GM23248 (cell line): ENCODE measurements around the gene PGGHG. TPM values are rescaled to one million over a fixed set of nuclear protein-coding genes. Genes with fewer than 3 reads are reported as not detected.
A peak's percentile ranks its signal among the peaks of the same experiment; 100 is the strongest.

Experiments used
- DNase-seq: peaks from one replicate; pipeline ENCODE4 v3.0.0-alpha.2; 2015
- H2AFZ ChIP-seq: fragments of 200-600 bp; sonication (generic); 2 replicates; pipeline ENCODE4 v1.6.1; 2016; ENCODE audit warnings: antibody characterized with exemption
- H3F3A ChIP-seq: fragments of 200-600 bp; sonication (generic); 2 replicates; pipeline ENCODE4 v1.6.1; 2016; ENCODE audit warnings: mild to moderate bottlenecking, antibody characterized with exemption, mixed run types; ENCODE audit not compliant: insufficient read depth
- H3K27ac ChIP-seq: fragments of 200-600 bp; sonication (generic); 2 replicates; pipeline ENCODE4 v1.5.1; 2016; ENCODE audit warnings: mild to moderate bottlenecking
- H3K27me3 ChIP-seq: fragments of 200-600 bp; sonication (generic); replicated peaks from 2 replicates; pipeline ENCODE4 v1.6.1; 2016; ENCODE audit warnings: mild to moderate bottlenecking; ENCODE audit not compliant: insufficient read depth
- H3K36me3 ChIP-seq: fragments of 200-600 bp; sonication (generic); 2 replicates; pipeline ENCODE4 v1.6.1; 2016; ENCODE audit warnings: low read depth, mild to moderate bottlenecking
- H3K4me1 ChIP-seq: fragments of 200-600 bp; sonication (generic); 2 replicates; pipeline ENCODE4 v1.6.1; 2016; ENCODE audit warnings: mild to moderate bottlenecking; ENCODE audit not compliant: insufficient read depth
- H3K4me2 ChIP-seq: fragments of 200-600 bp; sonication (generic); one replicate; pipeline ENCODE4 v1.6.1; 2016; ENCODE audit warnings: mild to moderate bottlenecking; ENCODE audit not compliant: unreplicated experiment
- H3K4me3 ChIP-seq: fragments of 200-600 bp; sonication (generic); 2 replicates; pipeline ENCODE4 v1.5.1; 2016; ENCODE audit warnings: mild to moderate bottlenecking
- H3K79me2 ChIP-seq: fragments of 200-600 bp; sonication (generic); 2 replicates; pipeline ENCODE4 v1.6.1; 2016; ENCODE audit warnings: mild to moderate bottlenecking; ENCODE audit not compliant: insufficient read depth
- H3K9ac ChIP-seq: fragments of 200-600 bp; sonication (generic); 2 replicates; pipeline ENCODE4 v1.6.1; 2016; ENCODE audit warnings: mild to moderate bottlenecking
- H3K9me2 ChIP-seq: fragments of 200-600 bp; sonication (generic); 2 replicates; pipeline ENCODE4 v1.6.1; 2016; ENCODE audit warnings: mixed run types, mild to moderate bottlenecking, moderate library complexity; ENCODE audit not compliant: insufficient read depth
- H3K9me3 ChIP-seq: fragments of 200-600 bp; sonication (generic); one replicate; pipeline ENCODE4 v1.6.1; 2017; ENCODE audit warnings: low read depth
- H4K20me1 ChIP-seq: fragments of 200-600 bp; sonication (generic); 2 replicates; pipeline ENCODE4 v1.6.0; 2016; ENCODE audit not compliant: insufficient read depth
- EZH2 ChIP-seq: fragments of 200-600 bp; sonication (generic); IDR thresholded peaks from 2 replicates; pipeline ENCODE4 v1.6.1; 2018; ENCODE audit warnings: antibody characterized with exemption, mild to moderate bottlenecking; ENCODE audit not compliant: insufficient read depth, poor library complexity, severe bottlenecking
- EZH2phosphoT487 ChIP-seq: fragments of 200-600 bp; sonication (generic); IDR thresholded peaks from 2 replicates; pipeline ENCODE4 v1.6.1; 2018; ENCODE audit warnings: antibody characterized with exemption, moderate library complexity, mild to moderate bottlenecking, low read depth; ENCODE audit not compliant: insufficient read depth
- WGBS, 2 experiments: methylation state at CpG; one replicate each; pipeline ENCODE4 v1.1.6; 2015 to 2017; ENCODE audit warnings: low lambda C conversion rate in 2 of 2, low coverage in 1 of 2; ENCODE audit errors: missing lambda C conversion rate in 2 of 2; 5-methylcytosine and 5-hydroxymethylcytosine counted together
- in situ Hi-C: fragments of 300-500 bp; cut with MboI; formaldehyde crosslinking; loops from 2 replicates; pipeline ENCODE4 v1.15.0; 2020
- polyA plus RNA-seq: library from polyadenylated mRNA; unstranded; fragments of >200 nt; fragmentation: Nextera tagmentation; extraction: Ambion mirVana; gene quantifications from 2 replicates; pipeline ENCODE4 v1.2.1, GENCODE V29; 2016
- total RNA-seq: library from RNA; depleted of rRNA; stranded (reverse); fragments of >200 nt; shearing (Covaris generic); gene quantifications from 2 replicates; pipeline ENCODE4 v1.2.3, GENCODE V29; 2014; rRNA removed

PGGHG gene
- total RNA-seq = 14.2 and 23.1 TPM in 2 replicates
- 4.4 and 4.6 TPM in 2 replicates for polyA plus RNA-seq

DNA sequence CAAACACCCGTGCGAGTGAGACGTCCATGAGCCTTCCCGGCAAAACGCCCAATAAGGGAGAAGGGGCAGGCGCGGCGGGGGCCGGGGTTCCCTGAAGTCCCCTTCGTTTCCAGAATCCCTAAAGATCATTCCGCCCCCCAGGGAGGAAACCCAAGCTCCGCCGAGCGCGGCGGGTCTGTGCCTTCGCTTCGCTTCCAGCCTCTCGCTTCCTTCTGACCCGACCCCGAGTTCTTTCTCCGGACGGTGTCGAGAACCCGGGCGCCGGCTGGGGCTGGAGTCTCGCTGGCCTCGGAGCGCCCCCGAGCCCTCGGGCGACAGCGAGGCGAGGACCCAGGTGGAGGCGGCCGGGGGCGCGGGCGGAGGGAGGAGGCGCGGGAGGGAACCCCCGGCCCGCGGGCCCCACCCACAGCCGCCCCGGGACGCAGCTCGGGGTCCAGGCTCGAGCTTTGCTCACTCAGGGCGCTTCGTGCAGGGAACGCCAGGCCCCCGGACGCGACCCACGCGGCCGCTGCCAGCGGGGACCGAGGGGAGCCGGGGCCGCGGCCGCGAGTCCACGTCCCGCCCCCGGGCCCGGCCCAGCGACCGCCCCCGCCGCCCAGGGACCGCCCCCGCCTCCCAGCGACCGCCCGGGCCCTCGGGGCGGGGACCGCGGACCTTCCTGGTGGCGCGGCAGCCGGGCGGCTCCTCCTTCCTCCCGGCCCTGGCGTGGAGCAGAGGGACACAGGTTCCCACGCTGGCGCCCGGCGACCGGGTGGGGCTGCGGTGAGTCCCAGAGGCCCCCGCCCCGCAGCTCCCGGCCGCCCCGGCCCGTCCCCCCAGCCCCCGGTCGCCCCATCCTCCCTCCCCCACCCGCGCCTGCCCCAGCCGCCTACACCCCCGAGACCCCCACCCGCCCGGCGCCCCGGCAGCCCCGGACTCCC is at the start of gene PGGHG:
Gene PGGHG (plus strand): TSS at position 649 of the 920 bp plus-strand sequence. CDS start 691 bp downstream, outside the sequence.
- H3K9me2 ChIP-seq = no peaks in the 10 kb centered on the region
- peak within 1 kb of the TSS; percentile 72 for H3K4me2 ChIP-seq
- no peaks in the 10 kb centered on the region for H3F3A ChIP-seq
- peak; percentile 73 for DNase-seq
- 3% methylated on average over 30 to 51 of the region's 112 CpGs for WGBS, 2 experiments
- in situ Hi-C loops = no loop called here
- peak within 1 kb of the TSS; percentile 70 for H2AFZ ChIP-seq
- TF ChIP-seq EZH2phosphoT487 (no peak), EZH2 (no peak)
- H3K27ac ChIP-seq = no peak within 1 kb of the TSS
- H3K27me3 ChIP-seq = peaks cover 3% of the 10 kb centered on the region; the same call in 1 of the 2 replicates
- H3K4me1 ChIP-seq = no peaks in the 10 kb centered on the region
- no peaks in the 10 kb centered on the region for H3K79me2 ChIP-seq
- peak within 1 kb of the TSS; percentile 71 for H3K9ac ChIP-seq
- H4K20me1 ChIP-seq = no peaks in the 10 kb centered on the region
- H3K4me3 ChIP-seq = peak within 1 kb of the TSS; percentile 75
- no peaks in the 10 kb centered on the region for H3K9me3 ChIP-seq
- no peaks in the 10 kb centered on the region for H3K36me3 ChIP-seq

GRCh38 chr11:240315-240714 is 48.6 kb upstream of the PGGHG start:
- Histone ChIP-seq H3K4me1 (peaks cover 12% of the 10 kb centered on the region; the same call in 1 of the 2 replicates), H3K79me2 (peaks cover 85% of the 10 kb centered on the region), H3K27me3 (no peaks in the 10 kb centered on the region), H3K9me3 (no peaks in the 10 kb centered on the region), H3K36me3 (peaks cover 37% of the 10 kb centered on the region), H3K9me2 (no peaks in the 10 kb centered on the region), H3K9ac (no peak overlapping the region), H3F3A (peaks cover 5% of the 10 kb centered on the region; the same call in 1 of the 2 replicates), H3K4me3 (no peak overlapping the region), H4K20me1 (no peaks in the 10 kb centered on the region), H3K4me2 (no peak overlapping the region), H2AFZ (no peak overlapping the region), H3K27ac (no peak overlapping the region)
- no peak for DNase-seq
- 93 to 94% methylated on average over 1 of the region's 1 CpG for WGBS, 2 experiments
- TF ChIP-seq EZH2phosphoT487 (no peak), EZH2 (no peak)
- in situ Hi-C loops = no loop called here

DNA sequence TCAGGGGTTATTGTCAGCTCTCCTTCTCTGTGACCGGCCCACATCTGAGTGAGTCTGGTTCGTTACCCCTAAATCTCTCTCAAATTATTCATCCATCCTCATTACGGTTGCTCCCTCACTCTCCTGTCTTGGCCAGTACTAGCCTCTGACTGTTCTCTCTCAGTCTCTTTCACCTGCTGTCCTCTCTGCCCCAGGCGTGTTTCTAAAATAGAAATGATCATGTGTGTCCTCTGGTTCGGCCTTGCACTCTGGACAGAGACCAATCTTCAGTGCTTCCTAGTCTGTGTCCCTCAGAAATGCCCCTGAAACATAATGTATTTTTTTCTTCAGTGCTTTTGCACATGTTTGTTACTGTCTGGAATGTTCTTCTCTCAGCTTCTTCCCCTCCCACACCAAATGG is 47.3 kb upstream of the PGGHG start:
- peaks cover 50% of the 10 kb centered on the region for H3K36me3 ChIP-seq
- in situ Hi-C loops = no loop called here
- H3K79me2 ChIP-seq = peaks cover 86% of the 10 kb centered on the region

GRCh38 chr11:244376-244775 is 44.5 kb upstream of the PGGHG start:
- Histone ChIP-seq H4K20me1 (no peaks in the 10 kb centered on the region), H3K4me2 (no peak overlapping the region), H3K27me3 (no peaks in the 10 kb centered on the region), H3K36me3 (peaks cover 71% of the 10 kb centered on the region), H3K4me1 (no peaks in the 10 kb centered on the region), H3F3A (0 out of 2 replicates have a peak, but pooled peaks cover 4% of the 10 kb centered on the region), H3K9me3 (no peaks in the 10 kb centered on the region), H3K79me2 (peaks cover 67% of the 10 kb centered on the region), H3K27ac (no peak overlapping the region), H3K9ac (no peak overlapping the region), H3K4me3 (no peak overlapping the region), H2AFZ (no peak overlapping the region), H3K9me2 (no peaks in the 10 kb centered on the region)
- whole genome bisulfite sequencing, 2 experiments = 96 to 97% methylated on average over 2 of the region's 2 CpGs
- TF ChIP-seq EZH2phosphoT487 = no peak
- no peak for TF ChIP-seq EZH2
- no peak for DNase-seq
- in situ Hi-C loops = no loop called here

More for the DNA sequence above, 47.3 kb upstream of the PGGHG start:
- WGBS, 2 experiments = 87 to 89% methylated on average over 5 of the region's 5 CpGs
- Histone ChIP-seq H3K4me1 (peaks cover 12% of the 10 kb centered on the region; the same call in 1 of the 2 replicates), H3K4me2 (no peak overlapping the region), H3K9me3 (no peaks in the 10 kb centered on the region), H3K4me3 (no peak overlapping the region), H3F3A (0 out of 2 replicates have a peak, but pooled peaks cover 1% of the 10 kb centered on the region), H3K27me3 (no peaks in the 10 kb centered on the region), H3K9me2 (no peaks in the 10 kb centered on the region), H3K27ac (no peak overlapping the region), H2AFZ (no peak overlapping the region), H4K20me1 (no peaks in the 10 kb centered on the region), H3K9ac (0 out of 2 replicates have a peak overlapping the region, but pooled peaks have one; percentile 5)
- DNase-seq = no peak
- TF ChIP-seq EZH2phosphoT487 = no peak
- TF ChIP-seq EZH2 = no peak
